Common myeloid progenitor, CD34-positive (primary cell): ENCODE results near the gene RPL10A.
A peak's percentile ranks its signal among the peaks of the same experiment; 100 is the strongest.

Source experiments
- CTCF ChIA-PET: fragments of 350-600 bp; sonication (Branson Sonifier 250); formaldehyde crosslinking; loops from one replicate; lab custom pipeline; 2021; ENCODE audit warnings: antibody characterized with exemption; lab: Charles Lee
- POLR2A ChIA-PET: fragments of 350-600 bp; sonication (Branson Sonifier 250); formaldehyde crosslinking; loops from one replicate; lab custom pipeline; 2021; ENCODE audit warnings: antibody characterized with exemption; lab: Charles Lee
- DNase-seq, 3 donors: peaks; one replicate each; pipeline versions ENCODE4 v3.0.0 to v3.0.0-alpha.2; 2013
- H3K27ac ChIP-seq, 2 experiments: 1 replicate in 1 of 2; 2 replicates in 1 of 2; pipeline ENCODE4 v1.7.0; 2013; ENCODE audit warnings: inconsistent platforms in 2 of 2, low read length in 2 of 2, mild to moderate bottlenecking in 2 of 2, low read depth in 1 of 2, moderate library complexity in 1 of 2; ENCODE audit not compliant: severe bottlenecking in 2 of 2, insufficient read depth in 1 of 2, poor library complexity in 1 of 2
- H3K27me3 ChIP-seq, 5 experiments: replicated peaks in 2 of 5; 1 replicate in 3 of 5; 2 replicates in 2 of 5; pipeline versions ENCODE4 v1.6.1 to v1.7.0; 2013; ENCODE audit warnings: low read length in 4 of 5, mild to moderate bottlenecking in 2 of 5, moderate library complexity in 2 of 5, inconsistent platforms in 1 of 5; ENCODE audit not compliant: insufficient read depth in 5 of 5, control insufficient read depth in 4 of 5
- H3K36me3 ChIP-seq, 4 experiments: 1 replicate in 2 of 4; 2 replicates in 2 of 4; pipeline versions ENCODE4 v1.6.1 to v1.7.0; 2013; ENCODE audit warnings: low read length in 3 of 4, control low read depth in 1 of 4, mild to moderate bottlenecking in 1 of 4; ENCODE audit not compliant: control insufficient read depth in 4 of 4, insufficient read depth in 4 of 4
- H3K4me1 ChIP-seq, 4 experiments: 1 replicate in 3 of 4; 2 replicates in 1 of 4; pipeline versions ENCODE4 v1.6.1 to v1.7.1; 2013; ENCODE audit warnings: low read length in 3 of 4, mild to moderate bottlenecking in 3 of 4, control low read depth in 1 of 4, inconsistent platforms in 1 of 4, moderate library complexity in 1 of 4; ENCODE audit not compliant: control insufficient read depth in 4 of 4, insufficient read depth in 4 of 4; ENCODE audit errors: control extremely low read depth in 1 of 4
- H3K4me3 ChIP-seq, 7 experiments: 1 replicate in 4 of 7; 2 replicates in 3 of 7; pipeline versions ENCODE4 v1.5.1 to v1.7.0; 2013; ENCODE audit warnings: mild to moderate bottlenecking in 7 of 7, low read length in 6 of 7, moderate library complexity in 6 of 7, inconsistent platforms in 2 of 7, low read depth in 2 of 7, control low read depth in 1 of 7; ENCODE audit not compliant: insufficient read depth in 4 of 7, control insufficient read depth in 1 of 7; ENCODE audit errors: extremely low read depth in 1 of 7
- H3K9me3 ChIP-seq, 5 experiments: 1 replicate in 4 of 5; 2 replicates in 1 of 5; pipeline versions ENCODE4 v1.6.1 to v1.7.1; 2013; ENCODE audit warnings: low read length in 4 of 5, mild to moderate bottlenecking in 2 of 5, inconsistent platforms in 1 of 5, low read depth in 1 of 5, moderate library complexity in 1 of 5; ENCODE audit not compliant: control insufficient read depth in 4 of 5, insufficient read depth in 2 of 5; ENCODE audit errors: control extremely low read depth in 1 of 5
- WGBS: methylation state at CpG from one replicate; pipeline ENCODE4 v1.1.5; 2013; ENCODE audit not compliant: insufficient coverage; 5-methylcytosine and 5-hydroxymethylcytosine counted together

RPL10A gene

DNA sequence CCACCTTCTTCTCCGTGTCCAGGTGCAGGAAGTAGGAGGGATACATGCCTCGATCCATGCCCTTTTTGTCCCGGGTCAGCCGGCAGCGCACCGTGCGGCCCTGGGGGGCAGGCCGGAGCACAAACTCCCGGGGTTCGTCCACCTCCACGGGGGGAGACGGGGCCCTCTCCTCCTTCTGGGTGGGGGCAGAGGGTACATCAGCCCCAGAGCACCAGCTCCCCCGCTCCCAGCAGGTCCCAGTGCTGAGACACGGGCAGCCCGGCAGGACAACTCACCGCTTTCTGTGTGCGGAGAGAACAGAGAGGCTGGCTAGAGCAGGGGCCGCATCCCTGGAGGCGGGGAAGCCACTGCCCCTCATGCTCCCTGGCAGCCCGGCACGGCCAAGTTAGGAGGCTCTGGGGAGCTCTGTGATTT lies 37.8 kb downstream of the RPL10A start:
- H3K4me3 ChIP-seq: no peak overlapping the region
- H3K9me3 ChIP-seq: no peaks in the 10 kb centered on the region
- CTCF ChIA-PET: no interaction called here
- peaks cover 2 to 17% (median 11%) of the 10 kb centered on the region in 4 experiments for H3K4me1 ChIP-seq
- DNase-seq: no peak
- 85% methylated on average over 17 of the region's 21 CpGs for WGBS
- peaks cover 0 to 3% (median 1%) of the 10 kb centered on the region in 5 experiments for H3K27me3 ChIP-seq
- H3K27ac ChIP-seq: no peak overlapping the region
- POLR2A ChIA-PET: no interaction called here
- H3K36me3 ChIP-seq: no peaks in the 10 kb centered on the region

DNA sequence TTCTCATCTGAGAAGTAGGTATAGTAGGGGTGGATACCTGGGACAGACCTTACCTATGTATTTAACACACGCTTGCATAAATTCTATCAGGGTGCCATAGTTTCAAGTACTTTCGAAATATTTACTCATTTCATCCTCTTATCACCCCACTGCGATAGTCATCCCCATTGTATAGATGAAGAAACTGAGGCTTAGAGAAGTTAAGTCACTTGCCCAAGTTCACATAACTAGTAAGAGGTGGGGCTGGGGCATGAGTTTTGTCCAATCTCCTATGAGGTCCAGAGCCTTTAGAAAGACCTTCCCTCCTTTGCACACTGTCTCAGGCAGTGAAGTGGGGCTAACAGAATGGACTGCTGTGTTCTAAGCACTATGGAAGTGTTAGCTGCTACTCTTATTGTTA lies 38.3 kb downstream of the RPL10A start:
- no peaks in the 10 kb centered on the region for H3K9me3 ChIP-seq
- H3K27ac ChIP-seq: no peak overlapping the region
- H3K27me3 ChIP-seq: peaks cover 0 to 7% (median 3%) of the 10 kb centered on the region in 5 experiments
- ChIA-PET CTCF (no interaction called here), POLR2A (no interaction called here)
- no CpG with 5 or more reads among the region's 3 CpGs for WGBS
- peaks cover 2 to 22% (median 13%) of the 10 kb centered on the region in 4 experiments for H3K4me1 ChIP-seq
- no peak for DNase-seq
- no peaks in the 10 kb centered on the region for H3K36me3 ChIP-seq
- H3K4me3 ChIP-seq: no peak overlapping the region

DNA sequence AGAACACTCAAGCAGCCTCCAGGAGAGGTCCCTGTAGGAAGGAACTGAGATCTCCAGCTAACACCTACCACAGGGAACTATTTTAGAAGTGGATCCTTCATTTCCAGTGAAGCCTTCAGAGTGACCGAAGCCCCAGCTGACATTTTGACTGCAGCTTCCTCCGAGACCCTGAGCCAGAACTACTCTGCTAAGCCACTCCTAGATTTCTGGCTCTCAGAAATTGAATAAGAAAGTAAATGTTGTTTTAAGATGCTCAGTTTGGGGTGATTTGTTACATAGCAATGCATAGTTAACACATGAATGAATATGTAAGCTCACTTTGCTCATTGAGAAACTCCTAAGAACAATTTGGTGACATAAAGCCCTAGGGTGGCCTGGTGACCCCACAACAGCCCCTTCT lies 39.0 kb downstream of the RPL10A start:
- H3K27me3 ChIP-seq: peaks cover 0 to 10% (median 3%) of the 10 kb centered on the region in 5 experiments
- peaks cover 2 to 25% (median 16%) of the 10 kb centered on the region in 4 experiments for H3K4me1 ChIP-seq
- no peak for DNase-seq
- CTCF ChIA-PET: interaction anchor here (1.4 kb wide), 1 partner anchor 28 kb away, joined by 3 read pairs; no protein-coding TSS in a partner anchor
- no peak overlapping the region for H3K27ac ChIP-seq
- no peak overlapping the region for H3K4me3 ChIP-seq
- no CpG with 5 or more reads among the region's 2 CpGs for WGBS
- H3K36me3 ChIP-seq: no peaks in the 10 kb centered on the region
- no peaks in the 10 kb centered on the region for H3K9me3 ChIP-seq
- POLR2A ChIA-PET: no interaction called here

DNA sequence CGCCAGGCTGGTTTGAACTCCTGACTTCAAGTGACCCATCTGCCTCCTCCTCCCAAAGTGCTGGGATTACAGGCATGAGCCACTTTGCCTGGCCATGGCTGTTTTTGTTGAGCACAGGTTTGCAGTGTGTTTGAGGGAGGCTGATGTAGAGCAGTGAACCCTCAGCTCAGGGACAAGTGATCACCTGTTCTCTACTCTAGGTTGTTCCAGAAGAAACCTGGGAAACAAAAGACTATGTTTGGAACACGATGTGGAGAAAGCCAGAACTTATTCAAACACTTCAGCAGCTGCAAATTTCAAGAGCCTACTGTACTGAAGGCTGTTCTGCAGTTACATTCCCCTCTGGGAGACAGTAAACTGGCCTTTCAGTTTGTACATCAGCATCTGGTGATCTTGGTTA lies 39.8 kb downstream of the RPL10A start:
- peaks cover 0 to 13% (median 3%) of the 10 kb centered on the region in 5 experiments for H3K27me3 ChIP-seq
- no peak for DNase-seq
- no peaks in the 10 kb centered on the region for H3K36me3 ChIP-seq
- no peak overlapping the region for H3K4me3 ChIP-seq
- POLR2A ChIA-PET: no interaction called here
- 100% methylated on average over 2 of the region's 2 CpGs for WGBS
- peaks cover 2 to 25% (median 17%) of the 10 kb centered on the region in 4 experiments for H3K4me1 ChIP-seq
- CTCF ChIA-PET: interaction anchor here (1.0 to 2.9 kb wide), 3 partner anchors 15 to 70 kb away, joined by 3 to 15 read pairs (median 3); no protein-coding TSS in a partner anchor
- H3K27ac ChIP-seq: no peak overlapping the region
- H3K9me3 ChIP-seq: no peaks in the 10 kb centered on the region

DNA sequence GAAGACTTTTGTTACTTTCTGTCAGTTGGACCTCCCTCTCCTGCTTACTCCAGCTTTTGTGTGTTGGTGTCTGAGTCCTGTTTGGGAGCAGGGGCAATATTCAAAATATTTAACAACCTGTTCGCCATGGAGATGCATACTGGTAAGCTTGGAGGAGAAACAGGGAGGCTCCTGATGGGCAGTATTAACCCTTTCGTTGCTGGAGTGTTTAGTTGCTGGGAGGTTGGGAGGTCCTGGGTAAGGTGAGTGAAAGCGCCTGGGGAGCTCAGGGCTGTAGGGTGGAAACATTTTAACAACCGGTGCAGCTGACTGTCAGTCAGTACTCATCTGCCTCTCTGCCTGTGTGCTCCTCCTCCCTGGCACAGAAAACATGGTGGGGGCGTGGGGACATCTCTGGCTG lies 40.3 kb downstream of the RPL10A start:
- ChIA-PET POLR2A (no interaction called here), CTCF (interaction anchor here (1.0 to 2.9 kb wide), 2 partner anchors 14 to 71 kb away, joined by 3 to 15 read pairs; no protein-coding TSS in a partner anchor)
- Histone ChIP-seq H3K27me3 (peaks cover 0 to 13% (median 3%) of the 10 kb centered on the region in 5 experiments), H3K27ac (no peak overlapping the region), H3K36me3 (no peaks in the 10 kb centered on the region), H3K4me1 (peaks cover 0 to 21% (median 13%) of the 10 kb centered on the region in 4 experiments), H3K4me3 (no peak overlapping the region), H3K9me3 (no peaks in the 10 kb centered on the region)
- no peak for DNase-seq
- 90% methylated on average over 4 of the region's 5 CpGs for WGBS

DNA sequence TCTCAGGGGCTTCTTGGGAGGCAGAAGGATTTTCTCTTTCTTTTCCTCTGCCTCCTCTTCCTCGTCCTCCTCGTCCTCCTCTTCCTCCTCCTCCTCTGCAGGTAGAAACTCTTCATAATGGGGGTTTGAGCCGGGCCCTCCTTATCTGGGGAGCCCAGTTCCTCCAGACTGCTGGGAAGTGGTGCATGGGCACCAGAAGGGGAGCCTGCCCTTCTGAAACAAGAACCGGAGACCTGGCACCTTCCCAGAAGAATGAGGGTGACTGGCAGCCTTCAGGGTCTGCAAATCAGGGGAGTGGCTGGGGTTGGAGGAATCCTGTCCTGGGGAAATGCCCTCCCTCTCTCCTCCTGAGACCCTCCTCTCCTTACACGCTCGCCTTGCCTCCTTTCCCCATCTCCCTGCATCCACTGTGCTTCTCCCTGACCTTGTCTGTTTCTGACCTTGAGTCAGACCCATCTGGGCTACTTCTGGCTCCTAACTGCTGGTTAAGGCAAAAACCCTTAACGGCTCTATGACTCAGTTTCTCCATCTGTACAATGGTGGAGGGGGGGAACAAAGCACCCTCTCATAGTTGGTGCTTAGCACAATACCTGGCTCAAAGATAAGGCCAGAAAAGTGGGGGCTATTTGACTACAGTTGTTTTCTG lies 42.8 kb downstream of the RPL10A start:
- DNase-seq: peak in 2 of 3 donors; percentile 36 to 49
- Histone ChIP-seq H3K4me1 (peaks cover 0 to 16% (median 6%) of the 10 kb centered on the region in 4 experiments), H3K9me3 (no peaks in the 10 kb centered on the region), H3K27me3 (peaks cover 0 to 13% (median 3%) of the 10 kb centered on the region in 5 experiments), H3K36me3 (no peaks in the 10 kb centered on the region), H3K27ac (no peak overlapping the region), H3K4me3 (peak overlapping the region in 2 of 7 experiments; percentile 27 to 36)
- CTCF ChIA-PET: interaction anchor here (2.9 kb wide), 1 partner anchor 12 kb away, joined by 15 read pairs; no protein-coding TSS in a partner anchor
- POLR2A ChIA-PET: no interaction called here
- 42% methylated on average over 5 of the region's 7 CpGs for WGBS

DNA sequence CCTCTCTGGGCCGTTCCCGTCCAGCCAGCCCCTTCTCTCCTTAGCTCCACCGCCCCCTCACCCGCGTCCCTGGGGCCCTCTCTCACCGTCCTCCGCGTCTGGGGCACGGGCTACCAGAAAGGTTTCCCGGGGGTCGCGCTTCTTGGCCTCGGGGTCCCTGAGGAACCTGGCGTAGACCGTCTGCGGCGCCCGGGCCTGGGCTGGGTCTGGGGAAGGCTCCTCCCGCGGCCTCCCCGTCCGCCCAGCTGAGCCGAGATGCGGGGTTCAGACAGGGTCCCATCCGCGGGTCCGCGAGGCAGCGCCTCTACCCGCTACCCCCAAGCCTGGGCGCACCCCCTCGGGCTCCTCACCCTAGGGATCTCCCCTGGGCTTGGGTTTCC lies 43.4 kb downstream of the RPL10A start:
- no peaks in the 10 kb centered on the region for H3K9me3 ChIP-seq
- WGBS: 16% methylated on average over 27 of the region's 32 CpGs
- H3K4me1 ChIP-seq: peaks cover 0 to 16% (median 6%) of the 10 kb centered on the region in 4 experiments
- H3K36me3 ChIP-seq: no peaks in the 10 kb centered on the region
- H3K27me3 ChIP-seq: peaks cover 0 to 13% (median 3%) of the 10 kb centered on the region in 5 experiments
- no peak for DNase-seq
- POLR2A ChIA-PET: no interaction called here
- H3K4me3 ChIP-seq: peak overlapping the region in 3 of 7 experiments; percentile 36 to 50 (median 41)
- CTCF ChIA-PET: no interaction called here
- no peak overlapping the region for H3K27ac ChIP-seq
